ENCODE results near the gene TWIST1. TPM values are rescaled to one million over a fixed set of nuclear protein-coding genes. Genes with fewer than 3 reads are reported as not detected.

The TWIST1 gene
- total RNA-seq, 1 experiment from 2014 or later = not detected

DNA sequence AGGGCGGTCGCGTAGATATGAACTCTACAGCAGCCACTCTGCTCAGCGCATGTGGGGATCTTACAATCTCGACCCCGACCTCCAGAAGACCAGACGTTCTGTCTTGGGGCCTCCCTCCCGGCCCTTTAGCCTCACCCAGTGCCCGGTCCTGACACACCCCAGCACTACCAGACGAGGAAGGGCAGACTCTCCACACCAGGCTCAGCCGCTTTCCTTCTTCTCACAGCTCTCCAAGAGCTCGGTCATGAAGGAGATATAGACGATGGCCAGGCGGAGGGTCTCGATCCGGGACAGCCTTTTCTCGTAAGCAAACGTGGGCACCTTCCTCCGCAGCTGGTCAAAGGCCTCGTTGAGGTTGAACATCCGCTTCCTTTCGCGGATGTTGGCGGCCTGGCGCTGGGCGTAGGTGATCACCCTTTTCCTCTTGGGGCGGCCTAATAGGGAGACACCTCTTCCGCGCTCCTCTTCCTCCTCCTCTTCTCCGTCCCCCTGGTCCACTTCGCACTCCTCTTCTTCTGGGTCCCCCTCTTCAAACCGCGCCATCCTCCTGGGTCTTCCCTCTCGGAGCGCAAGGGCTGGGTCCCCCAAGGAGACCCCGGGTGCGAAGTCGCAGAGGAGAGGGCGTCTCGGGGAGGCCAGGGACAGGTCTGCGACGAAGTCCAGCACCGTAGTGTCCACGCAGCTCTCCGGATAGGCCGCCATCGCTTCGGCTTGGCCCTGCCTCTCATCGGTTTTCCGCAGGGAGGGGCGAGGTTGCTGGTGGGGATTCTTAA, 27.4 kb upstream of the TWIST1 start, which contains the start of gene FERD3L:
Gene FERD3L, minus strand, starts transcription at position 761 of the 773 bp plus-strand sequence. Its CDS starts 59 bp downstream, at position 702.
- Histone ChIP-seq H3K18ac (ENCODE audit: insufficient read length, low read depth, low read length) (no peak within 1 kb of the TSS), H3K27ac (ENCODE audit: insufficient read length, low read depth, low read length) (no peak within 1 kb of the TSS), H3K56ac (ENCODE audit: insufficient read length, low read depth, low read length) (no peak within 1 kb of the TSS), H3K79me2 (ENCODE audit: insufficient read depth, low read length) (no peaks in the 10 kb centered on the region), H3K23ac (ENCODE audit: insufficient read length, low read depth, low read length) (no peak within 1 kb of the TSS), H2BK5ac (ENCODE audit: insufficient read length, low read length) (no peak within 1 kb of the TSS), H3K79me1 (ENCODE audit: insufficient read depth, low read depth, low read length, poor library complexity, severe bottlenecking) (no peaks in the 10 kb centered on the region), H3K4me1 (ENCODE audit: insufficient read depth, low read length) (no peaks in the 10 kb centered on the region; the same call in 1 of the 2 replicates), H2AFZ (ENCODE audit: low read length) (no peak within 1 kb of the TSS), H3K4ac (ENCODE audit: low read depth, low read length) (no peak within 1 kb of the TSS), H3K4me2 (ENCODE audit: insufficient read depth, insufficient read length, low read length) (peak within 1 kb of the TSS; percentile 89), H4K5ac (ENCODE audit: insufficient read length, low read depth, low read length) (no peak within 1 kb of the TSS), H4K20me1 (ENCODE audit: control insufficient read depth, insufficient read depth, insufficient read length) (no peaks in the 10 kb centered on the region), H2BK15ac (ENCODE audit: low read depth, low read length) (no peak within 1 kb of the TSS), H4K91ac (ENCODE audit: insufficient read length, low read depth, low read length) (no peak within 1 kb of the TSS), H3K27me3 (ENCODE audit: insufficient read depth, low read length) (peaks cover 30% of the 10 kb centered on the region), H2BK120ac (ENCODE audit: low read depth, low read length, poor library complexity, severe bottlenecking) (no peak within 1 kb of the TSS), H3K23me2 (ENCODE audit: insufficient read length, low read depth, low read length, poor library complexity, severe bottlenecking) (peaks cover 20% of the 10 kb centered on the region), H3T11ph (ENCODE audit: low read length) (no peak within 1 kb of the TSS), H4K8ac (replicated peaks; ENCODE audit: insufficient read length, low read depth, low read length) (no peak within 1 kb of the TSS), H3K9ac (ENCODE audit: extremely low read depth, insufficient read length, low read length) (peak within 1 kb of the TSS; percentile 4), H2AK5ac (ENCODE audit: insufficient read length, low read length) (no peak within 1 kb of the TSS), H2BK12ac (ENCODE audit: insufficient read length, low read depth, low read length) (no peak within 1 kb of the TSS), H3K9me3 (ENCODE audit: control insufficient read depth, low read depth, low read length) (no peaks in the 10 kb centered on the region), H2BK20ac (ENCODE audit: low read depth, low read length, poor library complexity, severe bottlenecking) (no peak within 1 kb of the TSS), H3K14ac (ENCODE audit: insufficient read depth, low read length) (no peak within 1 kb of the TSS; the same call in 1 of the 2 replicates)
- TF ChIP-seq, protein P1, sequence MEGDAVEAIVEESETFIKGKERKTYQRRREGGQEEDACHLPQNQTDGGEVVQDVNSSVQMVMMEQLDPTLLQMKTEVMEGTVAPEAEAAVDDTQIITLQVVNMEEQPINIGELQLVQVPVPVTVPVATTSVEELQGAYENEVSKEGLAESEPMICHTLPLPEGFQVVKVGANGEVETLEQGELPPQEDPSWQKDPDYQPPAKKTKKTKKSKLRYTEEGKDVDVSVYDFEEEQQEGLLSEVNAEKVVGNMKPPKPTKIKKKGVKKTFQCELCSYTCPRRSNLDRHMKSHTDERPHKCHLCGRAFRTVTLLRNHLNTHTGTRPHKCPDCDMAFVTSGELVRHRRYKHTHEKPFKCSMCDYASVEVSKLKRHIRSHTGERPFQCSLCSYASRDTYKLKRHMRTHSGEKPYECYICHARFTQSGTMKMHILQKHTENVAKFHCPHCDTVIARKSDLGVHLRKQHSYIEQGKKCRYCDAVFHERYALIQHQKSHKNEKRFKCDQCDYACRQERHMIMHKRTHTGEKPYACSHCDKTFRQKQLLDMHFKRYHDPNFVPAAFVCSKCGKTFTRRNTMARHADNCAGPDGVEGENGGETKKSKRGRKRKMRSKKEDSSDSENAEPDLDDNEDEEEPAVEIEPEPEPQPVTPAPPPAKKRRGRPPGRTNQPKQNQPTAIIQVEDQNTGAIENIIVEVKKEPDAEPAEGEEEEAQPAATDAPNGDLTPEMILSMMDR (conservative IDR thresholded peaks at IDR 0.05) = no peak
- Mint-ChIP-seq H3K36me3 (ENCODE audit: insufficient read depth in 1 of 3, low read depth in 3 of 3) (no peaks in the 10 kb centered on the region), H3K4me3 (peak within 1 kb of the TSS; percentile 68 to 90), H3K27me3 (ENCODE audit: low read depth) (peaks cover 86% of the 10 kb centered on the region), H3K9me3 (peaks cover 0 to 4% of the 10 kb centered on the region in 2 experiments; a peak in 1 of 5 replicates), H3K27ac (no peak within 1 kb of the TSS), H3K4me1 (peaks cover 30 to 45% of the 10 kb centered on the region in 2 experiments)
- WGBS (ENCODE audit: extremely low coverage, insufficient read length, low lambda C conversion rate) = no CpG with 5 or more reads among the region's 51 CpGs
- peak; percentile 38 for DNase-seq
